22Rv1 (cell line): ENCODE measurements around the gene RPL3.
"Not testable (repeated sequence)": the region's sequence is repeated elsewhere in the genome, so short reads cannot be mapped to it uniquely, and the experiment has no call there.

Source experiments
- H3K27ac ChIP-seq: fragments of 450-650 bp; 2 replicates; pipeline ENCODE4 v1.5.1; 2017
- ZFX ChIP-seq: fragments of 450-650 bp; IDR thresholded peaks from 2 replicates; pipeline ENCODE4 v1.6.1; 2017; ENCODE audit warnings: antibody characterized with exemption, borderline replicate concordance
- TF ChIP-seq, protein P1 (sequence below): fragments of 450-650 bp; IDR thresholded peaks from 2 replicates; pipeline ENCODE4 v1.5.1; 2017; ENCODE audit warnings: mild to moderate bottlenecking

RPL3 gene

DNA sequence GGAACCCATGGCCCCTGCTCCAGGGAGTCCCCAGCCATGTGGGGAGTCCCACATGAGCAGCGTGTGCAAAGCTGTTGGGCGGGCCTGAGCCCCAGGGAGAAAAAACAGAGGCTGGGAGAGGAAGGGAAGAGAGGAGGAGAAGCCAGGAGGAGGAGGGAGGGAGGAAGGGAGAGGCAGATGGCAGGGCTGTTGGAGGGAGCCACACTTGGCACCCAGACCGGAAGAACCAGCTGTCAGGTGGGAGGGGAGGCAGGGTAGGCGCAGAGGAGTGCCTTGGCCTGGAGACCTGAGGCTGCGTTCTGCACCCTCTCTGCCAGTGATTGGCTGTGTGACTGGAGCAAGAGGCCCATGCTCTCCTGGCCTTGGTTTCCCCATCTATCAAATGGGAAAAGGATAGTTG is 37.0 kb upstream of the RPL3 start:
- TF ChIP-seq, protein P1, sequence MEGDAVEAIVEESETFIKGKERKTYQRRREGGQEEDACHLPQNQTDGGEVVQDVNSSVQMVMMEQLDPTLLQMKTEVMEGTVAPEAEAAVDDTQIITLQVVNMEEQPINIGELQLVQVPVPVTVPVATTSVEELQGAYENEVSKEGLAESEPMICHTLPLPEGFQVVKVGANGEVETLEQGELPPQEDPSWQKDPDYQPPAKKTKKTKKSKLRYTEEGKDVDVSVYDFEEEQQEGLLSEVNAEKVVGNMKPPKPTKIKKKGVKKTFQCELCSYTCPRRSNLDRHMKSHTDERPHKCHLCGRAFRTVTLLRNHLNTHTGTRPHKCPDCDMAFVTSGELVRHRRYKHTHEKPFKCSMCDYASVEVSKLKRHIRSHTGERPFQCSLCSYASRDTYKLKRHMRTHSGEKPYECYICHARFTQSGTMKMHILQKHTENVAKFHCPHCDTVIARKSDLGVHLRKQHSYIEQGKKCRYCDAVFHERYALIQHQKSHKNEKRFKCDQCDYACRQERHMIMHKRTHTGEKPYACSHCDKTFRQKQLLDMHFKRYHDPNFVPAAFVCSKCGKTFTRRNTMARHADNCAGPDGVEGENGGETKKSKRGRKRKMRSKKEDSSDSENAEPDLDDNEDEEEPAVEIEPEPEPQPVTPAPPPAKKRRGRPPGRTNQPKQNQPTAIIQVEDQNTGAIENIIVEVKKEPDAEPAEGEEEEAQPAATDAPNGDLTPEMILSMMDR = no peak
- no peak for TF ChIP-seq ZFX

GRCh38 chr22:39355805-39356204 is 36.4 kb upstream of the RPL3 start:
- H3K27ac ChIP-seq = not testable (repeated sequence)

More for the DNA sequence above, 37.0 kb upstream of the RPL3 start:
- H3K27ac ChIP-seq = no peak overlapping the region

DNA sequence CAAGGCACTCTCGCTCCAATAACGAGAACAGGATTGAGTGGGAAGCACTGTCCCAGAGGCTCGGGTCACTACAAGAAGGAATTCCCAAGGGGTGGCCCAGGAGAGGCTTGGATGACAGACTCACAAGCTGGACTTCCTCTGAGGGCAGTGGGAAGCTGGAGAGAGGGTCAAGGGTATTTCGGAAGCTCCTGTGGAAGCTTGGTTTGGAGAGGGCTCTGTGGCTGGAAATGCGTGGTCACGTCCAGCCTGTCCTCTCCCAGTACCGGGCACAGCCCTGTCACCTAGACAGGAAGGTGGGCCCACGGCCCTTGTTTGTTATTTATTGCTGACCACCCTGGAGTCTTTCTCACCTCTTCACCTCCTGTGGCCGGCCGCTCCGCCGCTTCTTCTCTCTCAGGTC is 35.7 kb upstream of the RPL3 start:
- no peak overlapping the region for H3K27ac ChIP-seq
- TF ChIP-seq, protein P1 = no peak
- TF ChIP-seq ZFX = no peak

DNA sequence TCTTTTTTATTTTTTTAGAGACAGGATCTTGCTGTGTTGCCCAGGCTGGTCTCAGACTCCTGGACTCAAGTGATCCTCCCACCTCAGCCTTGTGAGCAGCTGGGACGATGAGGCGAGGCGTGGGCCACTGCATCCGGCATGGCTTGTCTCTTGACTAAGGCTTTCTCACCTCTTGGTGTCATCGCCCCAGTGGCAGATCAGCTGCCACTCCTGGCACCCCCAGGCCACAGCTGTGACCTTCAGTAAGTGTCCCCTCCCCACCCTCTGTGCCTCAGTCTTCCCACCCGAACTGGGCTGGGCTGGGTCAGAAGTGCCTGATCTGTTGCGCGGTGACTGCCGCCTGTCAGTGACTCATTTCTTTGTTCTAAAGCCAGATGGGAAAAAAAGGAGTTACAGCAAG is 33.9 kb upstream of the RPL3 start:
- no peak for TF ChIP-seq ZFX
- TF ChIP-seq, protein P1 = no peak
- no peak overlapping the region for H3K27ac ChIP-seq

GRCh38 chr22:39352306-39352891 is 33.0 kb upstream of the RPL3 start:
- H3K27ac ChIP-seq = no peak overlapping the region

DNA sequence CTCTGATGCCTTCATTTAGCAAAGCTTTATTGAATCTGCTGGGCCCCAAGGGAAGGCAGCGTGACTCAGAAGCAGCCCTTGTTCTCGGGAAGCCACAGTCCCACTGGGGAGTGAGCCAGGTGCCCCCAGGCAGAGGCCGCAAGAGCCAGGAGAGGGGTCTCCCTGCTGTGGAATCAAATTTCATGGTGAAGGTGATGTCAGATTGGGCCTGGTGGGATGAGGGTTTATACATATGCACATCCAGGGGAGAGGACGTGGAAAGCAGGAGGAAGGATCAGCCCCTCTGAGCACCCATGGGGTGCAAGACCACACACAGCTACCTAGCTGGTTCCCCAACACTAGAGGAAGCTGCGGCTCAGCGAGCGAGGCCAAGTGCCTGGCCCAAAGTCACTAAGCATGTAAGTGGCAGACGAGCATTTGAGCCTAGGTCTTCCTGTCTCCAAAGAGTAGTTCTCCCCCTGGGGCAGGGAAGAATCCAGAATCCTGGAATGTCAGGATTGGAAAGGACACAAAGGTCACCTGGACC is 32.3 kb upstream of the RPL3 start:
- TF ChIP-seq, protein P1 = no peak
- no peak for TF ChIP-seq ZFX

More at GRCh38 chr22:39352306-39352891, 33.0 kb upstream of the RPL3 start:
- TF ChIP-seq ZFX = no peak
- TF ChIP-seq, protein P1 = no peak

GRCh38 chr22:39350757-39351688 is 31.6 kb upstream of the RPL3 start:
- TF ChIP-seq, protein P1 = no peak
- no peak for TF ChIP-seq ZFX

More for the DNA sequence above, 32.3 kb upstream of the RPL3 start:
- H3K27ac ChIP-seq = no peak overlapping the region

More at GRCh38 chr22:39350757-39351688, 31.6 kb upstream of the RPL3 start:
- no peak overlapping the region for H3K27ac ChIP-seq
